Neutrophil (primary cell): Measurements from ENCODE around the gene KCNQ1.

Source experiments
- H3K27ac ChIP-seq: fragments of 200-600 bp; sonication (generic); 2 replicates; pipeline ENCODE4 v1.5.1; 2016; ENCODE audit warnings: mild to moderate bottlenecking, moderate library complexity
- H3K27me3 ChIP-seq: fragments of 200-600 bp; sonication (generic); 2 replicates; pipeline ENCODE4 v1.6.0; 2016; ENCODE audit warnings: mild to moderate bottlenecking
- H3K36me3 ChIP-seq: fragments of 200-600 bp; sonication (generic); 2 replicates; pipeline ENCODE4 v1.5.1; 2017
- H3K4me1 ChIP-seq, 2 experiments: fragments of 200-600 bp in 1 of 2; sonication (generic) in 1 of 2; 1 replicate in 1 of 2; 2 replicates in 1 of 2; pipeline versions ENCODE4 v1.5.1 to v1.6.1; 2013 to 2016; ENCODE audit warnings: low read depth in 1 of 2, low read length in 1 of 2, mild to moderate bottlenecking in 1 of 2, moderate library complexity in 1 of 2; ENCODE audit not compliant: control insufficient read depth in 1 of 2, insufficient read depth in 1 of 2
- H3K4me3 ChIP-seq, 2 experiments: fragments of 200-600 bp in 1 of 2; sonication (generic) in 1 of 2; 1 replicate in 1 of 2; 2 replicates in 1 of 2; pipeline ENCODE4 v1.5.1; 2013 to 2016; ENCODE audit warnings: low read depth in 1 of 2, low read length in 1 of 2, mild to moderate bottlenecking in 1 of 2, moderate library complexity in 1 of 2
- H3K9me3 ChIP-seq: fragments of 200-600 bp; sonication (generic); 2 replicates; pipeline ENCODE4 v1.5.1; 2016
- TF ChIP-seq, protein P1 (sequence below): fragments of 200-600 bp; sonication (generic); IDR thresholded peaks from 2 replicates; pipeline ENCODE4 v1.5.1; 2016; ENCODE audit warnings: antibody characterized with exemption

The KCNQ1 gene

GRCh38 chr11:2532704-2533586 is 88.1 kb downstream of the KCNQ1 start:
- peaks cover 42% of the 10 kb centered on the region for H3K36me3 ChIP-seq
- peaks cover 16 to 26% of the 10 kb centered on the region in 2 experiments for H3K4me1 ChIP-seq
- TF ChIP-seq, protein P1, sequence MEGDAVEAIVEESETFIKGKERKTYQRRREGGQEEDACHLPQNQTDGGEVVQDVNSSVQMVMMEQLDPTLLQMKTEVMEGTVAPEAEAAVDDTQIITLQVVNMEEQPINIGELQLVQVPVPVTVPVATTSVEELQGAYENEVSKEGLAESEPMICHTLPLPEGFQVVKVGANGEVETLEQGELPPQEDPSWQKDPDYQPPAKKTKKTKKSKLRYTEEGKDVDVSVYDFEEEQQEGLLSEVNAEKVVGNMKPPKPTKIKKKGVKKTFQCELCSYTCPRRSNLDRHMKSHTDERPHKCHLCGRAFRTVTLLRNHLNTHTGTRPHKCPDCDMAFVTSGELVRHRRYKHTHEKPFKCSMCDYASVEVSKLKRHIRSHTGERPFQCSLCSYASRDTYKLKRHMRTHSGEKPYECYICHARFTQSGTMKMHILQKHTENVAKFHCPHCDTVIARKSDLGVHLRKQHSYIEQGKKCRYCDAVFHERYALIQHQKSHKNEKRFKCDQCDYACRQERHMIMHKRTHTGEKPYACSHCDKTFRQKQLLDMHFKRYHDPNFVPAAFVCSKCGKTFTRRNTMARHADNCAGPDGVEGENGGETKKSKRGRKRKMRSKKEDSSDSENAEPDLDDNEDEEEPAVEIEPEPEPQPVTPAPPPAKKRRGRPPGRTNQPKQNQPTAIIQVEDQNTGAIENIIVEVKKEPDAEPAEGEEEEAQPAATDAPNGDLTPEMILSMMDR: peak; percentile 90
- peaks cover 41% of the 10 kb centered on the region for H3K27me3 ChIP-seq
- no peak overlapping the region for H3K27ac ChIP-seq
- H3K9me3 ChIP-seq: no peaks in the 10 kb centered on the region
- peak overlapping the region; percentile 32 to 33 for H3K4me3 ChIP-seq

DNA sequence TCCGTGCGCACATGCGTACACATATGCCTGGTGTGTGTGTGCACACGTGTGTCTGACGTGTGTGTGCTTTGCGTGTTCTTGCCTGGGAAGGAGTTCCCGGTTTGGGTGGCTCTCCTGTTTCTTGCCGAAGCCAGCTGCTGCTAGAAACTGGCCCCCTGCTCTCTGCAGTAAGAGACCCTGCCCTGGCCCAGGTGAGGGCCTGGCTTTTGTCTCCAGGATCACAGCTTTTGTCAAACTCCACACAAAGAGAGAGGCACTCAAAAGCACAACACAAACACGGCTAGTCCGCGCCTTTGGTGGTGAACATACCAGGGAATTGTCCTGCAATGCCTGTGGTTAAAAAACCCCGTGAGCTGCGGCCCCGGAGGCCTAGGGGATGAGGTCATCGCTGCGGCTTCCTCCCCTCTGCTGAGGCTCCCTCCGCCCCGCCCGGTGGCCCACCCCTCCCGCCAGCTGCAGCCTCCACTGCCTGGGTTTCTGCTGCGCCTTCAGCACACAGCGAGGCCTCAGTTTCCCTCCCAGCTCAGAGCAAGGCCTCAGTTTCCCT is 88.9 kb downstream of the KCNQ1 start:
- Histone ChIP-seq H3K27me3 (peaks cover 41% of the 10 kb centered on the region), H3K4me3 (peak overlapping the region; percentile 32 to 33), H3K4me1 (peaks cover 16 to 26% of the 10 kb centered on the region in 2 experiments), H3K27ac (no peak overlapping the region), H3K36me3 (peaks cover 35% of the 10 kb centered on the region), H3K9me3 (no peaks in the 10 kb centered on the region)
- TF ChIP-seq, protein P1: no peak

- H3K36me3 ChIP-seq: peaks cover 28% of the 10 kb centered on the region
- peaks cover 16 to 26% of the 10 kb centered on the region in 2 experiments for H3K4me1 ChIP-seq
- no peak overlapping the region for H3K4me3 ChIP-seq
- no peaks in the 10 kb centered on the region for H3K9me3 ChIP-seq
- H3K27ac ChIP-seq: no peak overlapping the region
- TF ChIP-seq, protein P1: no peak
- H3K27me3 ChIP-seq: peaks cover 41% of the 10 kb centered on the region
These were observed 89.5 kb downstream of the KCNQ1 start for GRCh38 chr11:2534134-2534956.

- Histone ChIP-seq H3K27ac (no peak overlapping the region), H3K4me1 (peaks cover 16 to 26% of the 10 kb centered on the region in 2 experiments), H3K4me3 (no peak overlapping the region), H3K9me3 (no peaks in the 10 kb centered on the region), H3K36me3 (peaks cover 21% of the 10 kb centered on the region), H3K27me3 (peaks cover 41% of the 10 kb centered on the region)
- TF ChIP-seq, protein P1: no peak
These were observed 90.3 kb downstream of the KCNQ1 start for GRCh38 chr11:2534957-2535672.
